ENCODE data around the gene SLC29A4.

DNA sequence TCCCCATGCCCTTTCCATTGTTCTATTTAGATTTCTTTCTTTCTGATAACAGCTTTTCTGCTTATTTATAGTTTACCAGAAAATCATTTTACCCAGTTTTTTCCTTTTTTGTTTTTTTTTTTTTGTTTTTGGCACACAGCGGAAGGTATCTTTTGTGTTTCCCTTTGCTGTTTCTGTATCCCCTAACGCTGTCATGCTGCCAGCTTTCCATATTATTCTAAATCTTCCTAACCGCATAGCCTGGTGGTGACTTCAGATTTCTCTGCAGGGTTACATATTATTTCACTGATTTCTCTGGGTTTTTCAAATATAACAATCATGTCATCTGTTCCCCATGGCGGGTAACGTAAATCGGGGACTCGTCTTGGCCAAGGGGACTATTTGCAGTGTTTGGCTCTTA, 4.0 kb upstream of the SLC29A4 start:
- TF ChIP-seq, protein P1, sequence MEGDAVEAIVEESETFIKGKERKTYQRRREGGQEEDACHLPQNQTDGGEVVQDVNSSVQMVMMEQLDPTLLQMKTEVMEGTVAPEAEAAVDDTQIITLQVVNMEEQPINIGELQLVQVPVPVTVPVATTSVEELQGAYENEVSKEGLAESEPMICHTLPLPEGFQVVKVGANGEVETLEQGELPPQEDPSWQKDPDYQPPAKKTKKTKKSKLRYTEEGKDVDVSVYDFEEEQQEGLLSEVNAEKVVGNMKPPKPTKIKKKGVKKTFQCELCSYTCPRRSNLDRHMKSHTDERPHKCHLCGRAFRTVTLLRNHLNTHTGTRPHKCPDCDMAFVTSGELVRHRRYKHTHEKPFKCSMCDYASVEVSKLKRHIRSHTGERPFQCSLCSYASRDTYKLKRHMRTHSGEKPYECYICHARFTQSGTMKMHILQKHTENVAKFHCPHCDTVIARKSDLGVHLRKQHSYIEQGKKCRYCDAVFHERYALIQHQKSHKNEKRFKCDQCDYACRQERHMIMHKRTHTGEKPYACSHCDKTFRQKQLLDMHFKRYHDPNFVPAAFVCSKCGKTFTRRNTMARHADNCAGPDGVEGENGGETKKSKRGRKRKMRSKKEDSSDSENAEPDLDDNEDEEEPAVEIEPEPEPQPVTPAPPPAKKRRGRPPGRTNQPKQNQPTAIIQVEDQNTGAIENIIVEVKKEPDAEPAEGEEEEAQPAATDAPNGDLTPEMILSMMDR (IDR thresholded peaks at IDR 0.05), result no peak
- no peak for TF ChIP-seq POLR2A (IDR thresholded peaks at IDR 0.05)

Measured in heart left ventricle (tissue), 13 donors.